Measurements from ENCODE around the gene PABPC1L.

- no peak for TF ChIP-seq CTCF (IDR thresholded peaks at IDR 0.05; ENCODE audit: low read depth, low read length, poor library complexity, severe bottlenecking)
- TF ChIP-seq EZH2phosphoT487 (IDR thresholded peaks at IDR 0.05; ENCODE audit: borderline replicate concordance, low read length) = no peak
Measured at GRCh38 chr20:44938637-44939036, 28.8 kb downstream of the PABPC1L start.

Measured in DOHH2 (cell line).